HG02884 (cell line): ENCODE measurements around the gene NUDC.
"Not testable (repeated sequence)": the region's sequence is repeated elsewhere in the genome, so short reads cannot be mapped to it uniquely, and the experiment has no call there.

ENCODE experiments used
- ATAC-seq: cut with Tn5 transposase; IDR thresholded peaks from one replicate; pipeline ENCODE4 v1.9.1; 2021; ENCODE audit warnings: mild to moderate bottlenecking, moderate library complexity; ENCODE audit not compliant: unreplicated experiment

NUDC gene

DNA sequence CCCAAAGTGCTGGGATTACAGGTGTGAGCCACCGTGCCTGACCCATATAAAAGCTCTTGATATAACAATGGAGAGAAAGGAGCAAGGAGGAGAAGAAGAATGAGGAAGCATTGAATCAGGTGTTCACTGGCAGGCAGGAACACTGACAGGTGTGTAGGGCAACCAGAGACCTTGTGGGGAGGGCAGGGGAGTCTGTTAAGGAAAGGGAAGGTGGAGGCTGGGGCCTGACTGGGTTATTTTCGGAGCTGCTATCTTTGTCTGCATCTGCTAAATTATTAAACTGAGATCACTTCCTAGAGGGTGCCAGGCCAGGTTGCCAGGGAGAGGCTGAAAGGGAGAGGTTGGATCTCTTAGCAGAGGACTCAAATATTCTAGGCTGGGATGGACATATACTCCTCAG lies 65.1 kb downstream of the NUDC start:
- ATAC-seq: no peak

DNA sequence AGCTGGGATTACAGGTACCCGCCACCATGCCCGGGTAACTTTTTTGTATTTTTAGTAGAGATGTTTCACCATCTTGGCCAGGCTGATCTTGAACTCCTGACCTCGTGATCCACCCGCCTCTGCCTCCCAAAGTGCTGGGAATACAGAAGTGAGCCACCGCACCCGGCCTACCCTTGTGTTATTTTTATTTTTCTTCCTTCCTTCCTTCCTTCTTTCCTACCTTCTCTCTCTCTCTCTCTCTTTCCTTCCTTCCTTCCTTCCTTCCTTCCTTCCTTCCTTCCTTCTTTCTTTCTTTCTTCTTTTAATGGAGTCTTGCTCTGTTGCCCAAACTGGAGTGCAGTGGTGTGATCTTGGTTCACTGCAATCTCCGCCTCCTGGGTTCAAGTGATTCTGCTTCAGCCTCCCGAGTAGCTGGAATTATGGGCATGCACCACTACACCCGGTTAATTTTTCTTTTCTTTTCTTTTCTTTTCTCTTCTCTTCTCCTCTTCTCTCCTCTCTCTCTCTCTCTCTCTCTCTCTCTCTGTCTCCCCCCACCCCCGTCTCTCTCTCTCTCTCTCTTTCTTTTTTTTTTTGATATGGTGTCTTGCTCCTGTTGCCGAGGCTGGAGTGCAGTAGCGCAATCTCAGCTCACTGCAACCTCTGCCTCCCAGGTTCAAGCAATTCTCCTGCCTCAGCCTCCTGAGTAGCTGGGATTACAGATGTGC lies 68.0 kb downstream of the NUDC start:
- not testable (repeated sequence) for ATAC-seq

DNA sequence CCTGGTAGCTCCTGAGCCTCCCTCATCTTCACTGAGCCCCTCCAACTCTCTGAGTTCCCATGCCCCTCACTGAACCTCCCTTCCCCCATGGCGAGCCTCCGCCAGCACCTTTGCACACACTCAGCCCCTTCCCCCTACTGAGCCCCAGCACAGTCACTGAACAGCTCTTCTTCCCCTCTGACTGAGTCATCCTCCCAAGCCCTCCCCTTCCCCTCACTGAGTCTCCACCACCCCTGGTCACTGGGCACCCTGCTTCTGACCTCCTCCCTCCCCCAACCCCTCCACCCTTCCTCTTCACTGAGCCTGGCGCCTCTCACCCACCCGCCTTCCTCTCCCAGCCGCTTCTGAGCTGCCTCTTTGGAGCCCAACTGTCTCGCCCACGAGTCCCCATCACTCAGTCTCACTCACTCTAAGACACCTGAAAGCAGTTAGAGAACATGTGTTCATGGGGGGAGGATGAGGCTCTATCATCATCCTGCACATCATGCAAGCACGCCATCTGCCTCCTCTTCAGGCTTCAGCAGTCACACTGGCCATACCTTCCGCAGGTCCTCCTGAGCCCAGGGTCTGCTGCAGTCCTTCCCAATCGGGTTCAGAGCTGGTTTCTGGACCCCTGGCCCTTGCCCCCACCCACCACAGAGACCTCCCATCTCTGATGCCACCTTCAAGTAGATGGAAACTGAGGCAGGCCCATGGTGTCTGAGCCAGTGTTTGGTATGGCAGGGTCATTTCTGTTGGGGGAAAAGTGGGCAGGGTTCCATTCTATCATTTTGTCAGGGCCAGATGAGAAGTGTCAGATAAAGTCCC lies 70.0 kb downstream of the NUDC start:
- no peak for ATAC-seq

DNA sequence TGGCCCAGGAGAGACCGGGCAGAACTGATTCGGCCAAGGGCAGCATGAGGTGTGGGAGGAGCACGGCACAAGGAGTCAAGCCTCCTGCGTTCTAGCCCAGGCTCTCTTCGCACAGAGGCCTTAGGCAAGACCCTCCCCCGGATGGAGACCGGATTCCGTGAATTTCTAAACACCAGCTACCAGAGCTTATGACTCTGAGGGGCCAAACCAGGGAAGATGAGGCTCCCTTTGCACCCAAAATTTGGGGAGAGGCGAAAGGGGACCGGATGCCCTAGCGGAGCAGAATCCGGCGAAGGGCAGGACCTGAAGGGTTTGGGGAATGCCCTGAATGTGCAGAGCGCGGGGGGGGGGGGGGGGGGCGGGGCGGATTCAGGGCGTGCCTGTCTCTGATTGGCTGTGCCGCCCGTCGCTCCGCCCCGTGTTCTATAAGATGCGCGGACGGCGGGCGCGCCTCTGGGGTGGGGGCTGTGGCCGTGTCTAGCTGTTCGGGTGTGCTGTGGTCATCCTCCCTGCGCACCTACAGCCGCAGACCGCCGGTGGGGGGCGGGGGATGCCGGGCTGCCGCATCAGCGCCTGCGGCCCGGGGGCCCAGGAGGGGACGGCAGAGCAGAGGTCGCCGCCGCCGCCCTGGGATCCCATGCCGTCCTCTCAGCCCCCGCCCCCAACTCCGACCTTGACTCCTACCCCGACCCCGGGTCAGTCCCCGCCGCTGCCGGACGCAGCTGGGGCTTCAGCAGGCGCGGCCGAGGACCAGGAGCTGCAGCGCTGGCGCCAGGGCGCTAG lies 71.9 kb downstream of the NUDC start, which contains the start of gene TRNP1:
TRNP1 (plus strand) TSS at position 456 of the 783 bp plus-strand sequence; CDS start at position 551, 95 bp downstream.
- ATAC-seq: no peak

DNA sequence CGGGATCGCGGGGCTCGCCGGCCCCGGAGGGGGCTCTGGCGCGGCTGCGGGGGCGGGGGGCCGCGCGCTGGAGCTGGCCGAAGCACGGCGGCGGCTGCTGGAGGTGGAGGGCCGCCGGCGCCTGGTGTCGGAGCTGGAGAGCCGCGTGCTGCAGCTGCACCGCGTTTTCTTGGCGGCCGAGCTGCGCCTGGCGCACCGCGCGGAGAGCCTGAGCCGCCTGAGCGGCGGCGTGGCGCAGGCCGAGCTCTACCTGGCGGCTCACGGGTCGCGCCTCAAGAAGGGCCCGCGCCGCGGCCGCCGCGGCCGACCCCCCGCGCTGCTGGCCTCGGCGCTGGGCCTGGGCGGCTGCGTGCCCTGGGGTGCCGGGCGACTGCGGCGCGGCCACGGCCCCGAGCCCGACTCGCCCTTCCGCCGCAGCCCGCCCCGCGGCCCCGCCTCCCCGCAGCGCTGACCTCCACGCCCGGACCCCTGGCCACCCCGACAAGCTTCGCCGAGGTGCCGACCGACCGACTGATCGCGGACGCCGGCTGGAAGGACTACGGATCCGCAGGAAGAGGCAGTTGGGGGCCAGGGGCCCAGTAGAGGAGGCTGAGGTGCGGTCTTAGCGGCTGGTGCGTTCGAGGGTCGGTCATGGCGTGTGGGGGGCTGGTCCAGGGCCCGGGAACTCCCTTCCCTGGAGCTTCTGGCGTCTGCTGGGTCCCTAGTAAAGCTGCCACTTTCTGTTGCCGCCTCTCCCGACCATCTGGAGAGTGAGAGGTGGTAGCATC lies 72.7 kb downstream of the NUDC start:
- ATAC-seq: no peak

DNA sequence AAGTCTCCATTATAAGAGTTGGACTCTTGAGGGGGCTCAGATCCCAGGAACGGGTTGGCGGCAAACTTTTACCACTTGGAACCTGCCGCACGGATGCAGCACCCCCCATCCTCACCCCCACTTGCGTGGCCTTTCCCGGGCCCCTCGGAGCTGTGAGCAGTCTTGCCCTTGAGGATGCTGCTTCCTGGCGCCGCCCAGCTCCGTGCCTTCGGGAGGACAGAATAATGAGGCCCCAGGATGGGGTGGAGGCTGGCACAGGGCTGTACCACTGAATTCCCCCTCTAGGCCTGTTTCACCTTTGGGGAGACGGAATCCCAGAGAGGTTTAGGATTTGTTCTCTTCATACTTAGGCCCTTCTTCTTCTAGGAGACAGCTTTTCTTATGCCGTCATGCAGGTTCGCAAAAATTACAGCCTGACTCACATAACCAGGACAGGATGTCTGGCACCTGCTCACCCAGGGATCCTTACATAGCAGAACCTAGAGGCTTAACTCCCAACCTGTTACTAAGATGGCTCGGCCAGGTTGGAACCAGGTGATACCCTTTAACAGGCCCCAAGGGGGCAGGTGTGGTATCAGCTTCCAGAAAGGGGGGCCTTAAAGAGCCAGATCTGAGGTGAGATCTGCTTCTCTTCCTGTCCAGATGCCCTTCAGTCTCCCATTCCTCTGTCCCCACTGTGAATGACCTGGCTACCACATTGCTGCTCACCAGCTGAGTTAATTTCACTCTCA lies 73.4 kb downstream of the NUDC start:
- no peak for ATAC-seq

DNA sequence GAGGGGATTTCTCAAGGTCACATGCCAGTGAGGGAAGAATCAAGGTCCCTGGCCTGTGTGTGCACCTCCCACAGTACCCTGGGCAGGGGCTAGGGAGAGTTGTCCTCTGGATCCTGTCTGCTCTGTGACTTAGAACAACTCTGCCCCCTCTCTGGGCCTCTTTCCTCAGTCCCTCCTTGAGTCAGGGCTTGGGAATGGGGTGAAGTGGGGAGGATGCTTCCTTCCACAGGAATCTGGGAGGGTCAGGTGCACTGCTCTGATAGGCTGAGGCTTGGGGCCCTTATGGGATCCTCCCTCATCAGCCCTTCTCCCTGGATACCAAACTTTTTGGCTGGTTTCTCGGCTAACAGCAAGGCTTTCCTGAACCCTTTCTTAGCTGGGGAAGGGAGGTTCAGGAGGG lies 74.5 kb downstream of the NUDC start:
- ATAC-seq: no peak
